Measurements from ENCODE around the gene KCNH4.

Gene KCNH4

GRCh38 chr17:42199416-42200011, 18.6 kb upstream of the KCNH4 start:
- no peaks in the 10 kb centered on the region for H3K9me3 ChIP-seq (ENCODE audit: insufficient read depth, low read length)
- peaks cover 27% of the 10 kb centered on the region for H3K36me3 ChIP-seq (replicated peaks; ENCODE audit: low read depth, low read length)
- H3K9ac ChIP-seq (ENCODE audit: low read length): peak overlapping the region; percentile 47
- peaks cover 18% of the 10 kb centered on the region for H3K4me1 ChIP-seq (ENCODE audit: low read length)
- no peak for TF ChIP-seq EZH2phosphoT487 (IDR thresholded peaks at IDR 0.05; ENCODE audit: low read depth)
- TF ChIP-seq CTCF (IDR thresholded peaks at IDR 0.05; ENCODE audit: low read depth, low read length): no peak
- H3K79me2 ChIP-seq (ENCODE audit: low read length): no peaks in the 10 kb centered on the region
- H3K4me3 ChIP-seq (ENCODE audit: low read length): no peak overlapping the region
- H3K27ac ChIP-seq (ENCODE audit: low read length): peak overlapping the region; percentile 93
- H3K4me2 ChIP-seq (ENCODE audit: low read length): peak overlapping the region; percentile 60
- no peaks in the 10 kb centered on the region for H3K27me3 ChIP-seq (ENCODE audit: low read depth, low read length)
- H2AFZ ChIP-seq (ENCODE audit: low read depth, low read length): no peak overlapping the region
- no peaks in the 10 kb centered on the region for H4K20me1 ChIP-seq (ENCODE audit: insufficient read depth, low read length)

- no peak for TF ChIP-seq EZH2phosphoT487 (IDR thresholded peaks at IDR 0.05; ENCODE audit: low read depth)
- no peak; the same call in 1 of the 2 replicates for TF ChIP-seq CTCF (IDR thresholded peaks at IDR 0.05; ENCODE audit: low read depth, low read length)
- Histone ChIP-seq H3K27ac (ENCODE audit: low read length) (peak overlapping the region; percentile 93), H2AFZ (ENCODE audit: low read depth, low read length) (no peak overlapping the region), H3K27me3 (ENCODE audit: low read depth, low read length) (no peaks in the 10 kb centered on the region), H4K20me1 (ENCODE audit: insufficient read depth, low read length) (no peaks in the 10 kb centered on the region), H3K4me1 (ENCODE audit: low read length) (peaks cover 18% of the 10 kb centered on the region), H3K4me2 (ENCODE audit: low read length) (peak overlapping the region; percentile 60), H3K36me3 (replicated peaks; ENCODE audit: low read depth, low read length) (peaks cover 21% of the 10 kb centered on the region), H3K9ac (ENCODE audit: low read length) (peak overlapping the region; percentile 58), H3K9me3 (ENCODE audit: insufficient read depth, low read length) (no peaks in the 10 kb centered on the region), H3K4me3 (ENCODE audit: low read length) (0 out of 2 replicates have a peak overlapping the region, but pooled peaks have one; percentile 24), H3K79me2 (ENCODE audit: low read length) (no peaks in the 10 kb centered on the region)
Observed at GRCh38 chr17:42198897-42199296, 18.0 kb upstream of the KCNH4 start.

DNA sequence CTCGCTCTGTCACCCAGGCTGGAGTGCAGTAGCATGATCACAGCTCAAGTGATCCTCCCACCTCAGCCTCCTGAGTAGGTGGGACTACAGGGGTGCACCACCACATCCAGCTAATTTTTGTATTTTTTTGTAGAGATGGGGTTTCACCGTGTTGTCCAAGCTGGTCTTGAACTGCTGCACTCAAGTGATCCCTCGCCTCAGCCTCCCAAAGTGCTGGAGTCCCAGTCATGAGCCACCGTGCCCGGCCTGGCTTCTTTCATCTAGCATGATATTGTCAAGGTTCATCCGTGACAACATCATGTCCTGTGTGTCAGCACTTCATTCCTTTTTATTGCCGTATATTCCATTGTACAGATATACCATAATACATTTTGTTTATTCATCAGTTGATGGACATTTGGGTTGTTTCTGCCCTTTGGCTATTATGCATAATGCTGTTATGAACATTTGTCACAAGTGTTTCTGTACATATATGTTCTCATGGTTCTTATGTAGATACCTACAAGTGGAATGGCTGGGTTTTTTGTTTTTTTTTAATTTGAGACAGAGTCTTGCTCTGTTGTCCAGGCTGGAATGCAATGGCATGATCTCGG, 16.7 kb upstream of the KCNH4 start:
- no peak for TF ChIP-seq CTCF (IDR thresholded peaks at IDR 0.05; ENCODE audit: low read depth, low read length)
- no peak for TF ChIP-seq EZH2phosphoT487 (IDR thresholded peaks at IDR 0.05; ENCODE audit: low read depth)
- H3K27ac ChIP-seq (ENCODE audit: low read length): no peak overlapping the region
- H3K9ac ChIP-seq (ENCODE audit: low read length): no peak overlapping the region
- peaks cover 3% of the 10 kb centered on the region; the same call in 1 of the 2 replicates for H3K79me2 ChIP-seq (ENCODE audit: low read length)
- H3K9me3 ChIP-seq (ENCODE audit: insufficient read depth, low read length): no peaks in the 10 kb centered on the region
- no peak overlapping the region for H2AFZ ChIP-seq (ENCODE audit: low read depth, low read length)
- H4K20me1 ChIP-seq (ENCODE audit: insufficient read depth, low read length): no peaks in the 10 kb centered on the region
- H3K4me3 ChIP-seq (ENCODE audit: low read length): no peak overlapping the region
- no peak overlapping the region for H3K4me2 ChIP-seq (ENCODE audit: low read length)
- H3K36me3 ChIP-seq (replicated peaks; ENCODE audit: low read depth, low read length): peaks cover 16% of the 10 kb centered on the region
- H3K27me3 ChIP-seq (ENCODE audit: low read depth, low read length): no peaks in the 10 kb centered on the region
- H3K4me1 ChIP-seq (ENCODE audit: low read length): peaks cover 29% of the 10 kb centered on the region

GRCh38 chr17:42193969-42194899, 13.3 kb upstream of the KCNH4 start, which contains the start of gene GHDC:
Gene GHDC (minus strand): TSS chr17:42194494. CDS start chr17:42193581, 913 bp downstream.
- Histone ChIP-seq H3K27me3 (ENCODE audit: low read depth, low read length) (no peaks in the 10 kb centered on the region), H3K4me1 (ENCODE audit: low read length) (peaks cover 21% of the 10 kb centered on the region), H3K4me3 (ENCODE audit: low read length) (peak within 1 kb of the TSS; percentile 98), H2AFZ (ENCODE audit: low read depth, low read length) (peak within 1 kb of the TSS; percentile 97), H3K27ac (ENCODE audit: low read length) (peak within 1 kb of the TSS; percentile 58), H3K36me3 (replicated peaks; ENCODE audit: low read depth, low read length) (peaks cover 2% of the 10 kb centered on the region), H4K20me1 (ENCODE audit: insufficient read depth, low read length) (no peaks in the 10 kb centered on the region), H3K9ac (ENCODE audit: low read length) (peak within 1 kb of the TSS; percentile 82), H3K79me2 (ENCODE audit: low read length) (peaks cover 3% of the 10 kb centered on the region; the same call in 1 of the 2 replicates), H3K9me3 (ENCODE audit: insufficient read depth, low read length) (no peaks in the 10 kb centered on the region), H3K4me2 (ENCODE audit: low read length) (peak within 1 kb of the TSS; percentile 97)
- TF ChIP-seq EZH2phosphoT487 (IDR thresholded peaks at IDR 0.05; ENCODE audit: low read depth): no peak
- no peak for TF ChIP-seq CTCF (IDR thresholded peaks at IDR 0.05; ENCODE audit: low read depth, low read length)
